Panc1 (cell line): Measurements from ENCODE around the gene TMEM259. TPM values are rescaled to one million over a fixed set of nuclear protein-coding genes. Genes with fewer than 3 reads are reported as not detected.

Experiments
- ATAC-seq: fragments of 200-7000 bp; cut with Tn5 transposase; 2 replicates; pipeline ENCODE4 v1.9.1; 2020; ENCODE audit warnings: mild to moderate bottlenecking, moderate library complexity
- BruUV-seq: library from RNA; stranded (reverse); fragments of 400-500 nt; replicated peaks from 2 replicates; lab custom pipeline; 2021; lab: Mats Ljungman, UMichigan
- CTCF ChIA-PET: fragments of 300-600 bp; sonication (Branson Sonifier 250); formaldehyde crosslinking; loops from one replicate; lab custom pipeline; 2022; ENCODE audit warnings: antibody characterized with exemption; lab: Charles Lee
- POLR2A ChIA-PET: fragments of 300-600 bp; sonication (Branson Sonifier 250); formaldehyde crosslinking; loops from one replicate; lab custom pipeline; 2022; ENCODE audit warnings: antibody characterized with exemption; lab: Charles Lee
- DNase-seq: peaks from one replicate; pipeline ENCODE4 v3.0.0-alpha.2; 2010; ENCODE audit warnings: low read depth, low spot score
- H3K27ac ChIP-seq: 2 replicates; pipeline ENCODE4 v1.5.1; 2011; ENCODE audit warnings: mild to moderate bottlenecking, low read length, inconsistent platforms
- H3K27me3 ChIP-seq: fragments of 200-500 bp; sonication (Bioruptor generic); 2 replicates; pipeline ENCODE4 v1.6.0; 2014; ENCODE audit warnings: low read length, inconsistent platforms; ENCODE audit not compliant: control insufficient read depth, insufficient read depth
- H3K36me3 ChIP-seq: fragments of 200-500 bp; sonication (Bioruptor generic); 2 replicates; pipeline ENCODE4 v1.5.1; 2014; ENCODE audit warnings: inconsistent platforms, mild to moderate bottlenecking, low read length, moderate library complexity; ENCODE audit not compliant: control insufficient read depth, insufficient read depth
- H3K4me1 ChIP-seq: 2 replicates; pipeline ENCODE4 v1.5.1; 2011; ENCODE audit warnings: inconsistent platforms, mild to moderate bottlenecking, low read length, moderate library complexity; ENCODE audit not compliant: control insufficient read depth, insufficient read depth
- H3K4me3 ChIP-seq, 2 experiments: 2 replicates each; pipeline ENCODE4 v1.5.1; 2011 to 2012; ENCODE audit warnings: low read depth in 2 of 2, low read length in 2 of 2, mild to moderate bottlenecking in 2 of 2, inconsistent platforms in 1 of 2, moderate library complexity in 1 of 2
- H3K9me3 ChIP-seq: fragments of 200-500 bp; sonication (Bioruptor generic); 2 replicates; pipeline ENCODE4 v1.5.1; 2014; ENCODE audit warnings: low read depth, mild to moderate bottlenecking, inconsistent platforms, low read length, moderate library complexity; ENCODE audit not compliant: control insufficient read depth, insufficient read depth
- CTCF ChIP-seq: fragments of 450-650 bp; IDR thresholded peaks from 2 replicates; pipeline ENCODE4 v1.5.1; 2017; ENCODE audit warnings: mild to moderate bottlenecking
- POLR2AphosphoS5 ChIP-seq: IDR thresholded peaks from 2 replicates; pipeline ENCODE4 v1.6.1; 2012; ENCODE audit warnings: mild to moderate bottlenecking, low read depth, low read length, moderate library complexity
- REST ChIP-seq, 2 experiments: IDR thresholded peaks; 2 replicates each; pipeline ENCODE4 v1.6.1; 2011 to 2012; ENCODE audit warnings: low read depth in 2 of 2, control low read depth in 1 of 2, low read length in 1 of 2, mild to moderate bottlenecking in 1 of 2, moderate library complexity in 1 of 2; ENCODE audit not compliant: insufficient read depth in 1 of 2
- SIN3A ChIP-seq: IDR thresholded peaks from 2 replicates; pipeline ENCODE4 v1.6.1; 2012; ENCODE audit warnings: low read depth, mild to moderate bottlenecking, low read length, moderate library complexity, borderline replicate concordance; ENCODE audit not compliant: insufficient read depth
- TCF7L2 ChIP-seq: IDR thresholded peaks from 2 replicates; pipeline ENCODE4 v1.6.1; 2011; ENCODE audit warnings: mild to moderate bottlenecking, low read depth, low read length, inconsistent platforms
- in situ Hi-C: cut with HindIII; loops from 2 replicates; pipeline ENCODE4 v1.10.0; 2016; ENCODE audit warnings: low sequenced_read_pairs, low pct_unique_long_range_greater_than_20kb
- intact Hi-C: fragments of 100-400 bp; cut with micrococcal nuclease; formaldehyde crosslinking; loops from one replicate; pipeline ENCODE4 v1.10.0; 2022; ENCODE audit not compliant: unreplicated experiment
- total RNA-seq: library from RNA; stranded (reverse); gene quantifications from one replicate; pipeline ENCODE4 v1.2.1, GENCODE V29; 2021; ENCODE audit not compliant: unreplicated experiment

TMEM259 gene
- total RNA-seq, 1 experiment from 2014 or later, result 193 TPM

- H3K36me3 ChIP-seq, result peaks cover under 1% of the 10 kb centered on the region; the same call in 1 of the 2 replicates
- BruUV-seq, result no TSS peak
- H3K27ac ChIP-seq, result no peak overlapping the region
- H3K27me3 ChIP-seq, result no peaks in the 10 kb centered on the region
- in situ Hi-C loops, result no loop called here
- H3K4me3 ChIP-seq, result no peak overlapping the region
- ChIA-PET POLR2A (no interaction called here), CTCF (interaction anchor here (0.5 kb wide), 1 partner anchor 100 kb away, joined by 3 read pairs; no protein-coding TSS in a partner anchor)
- ATAC-seq (no peak), DNase-seq (no peak)
- intact Hi-C loops, result no loop called here
- TF ChIP-seq TCF7L2 (no peak), SIN3A (no peak), CTCF (no peak; the same call in 1 of the 2 replicates), REST (IDR thresholded peaks at IDR 0.05; ENCODE audit: insufficient read depth in 1 of 2, low read depth in 2 of 2, low read length in 1 of 2) (no peak), POLR2AphosphoS5 (no peak)
- H3K9me3 ChIP-seq, result no peaks in the 10 kb centered on the region
- H3K4me1 ChIP-seq, result no peaks in the 10 kb centered on the region; the same call in 1 of the 2 replicates
These were observed 31.4 kb downstream of the TMEM259 start for GRCh38 chr19:989381-990081.

- H3K27ac ChIP-seq, result no peak overlapping the region
- ATAC-seq, result no peak
- intact Hi-C loops, result no loop called here
- H3K4me1 ChIP-seq, result peaks cover 4% of the 10 kb centered on the region
- TF ChIP-seq SIN3A (no peak), CTCF (no peak), TCF7L2 (no peak), POLR2AphosphoS5 (no peak), REST (IDR thresholded peaks at IDR 0.05; ENCODE audit: insufficient read depth in 1 of 2, low read depth in 2 of 2, low read length in 1 of 2) (no peak)
- no TSS peak for BruUV-seq
- H3K36me3 ChIP-seq, result peaks cover 4% of the 10 kb centered on the region; the same call in 1 of the 2 replicates
- no peaks in the 10 kb centered on the region for H3K9me3 ChIP-seq
- in situ Hi-C loops, result no loop called here
- H3K4me3 ChIP-seq, result no peak overlapping the region
- H3K27me3 ChIP-seq, result no peaks in the 10 kb centered on the region
- ChIA-PET POLR2A (no interaction called here), CTCF (no interaction called here)
- DNase-seq, result no peak
These were observed 32.4 kb downstream of the TMEM259 start for GRCh38 chr19:988510-988909.
